GM21390 (cell line): ENCODE results near the gene OR2A2.

Source experiments
- ATAC-seq: cut with Tn5 transposase; IDR thresholded peaks from one replicate; pipeline ENCODE4 v1.9.1; 2021; ENCODE audit not compliant: unreplicated experiment

Gene OR2A2

DNA sequence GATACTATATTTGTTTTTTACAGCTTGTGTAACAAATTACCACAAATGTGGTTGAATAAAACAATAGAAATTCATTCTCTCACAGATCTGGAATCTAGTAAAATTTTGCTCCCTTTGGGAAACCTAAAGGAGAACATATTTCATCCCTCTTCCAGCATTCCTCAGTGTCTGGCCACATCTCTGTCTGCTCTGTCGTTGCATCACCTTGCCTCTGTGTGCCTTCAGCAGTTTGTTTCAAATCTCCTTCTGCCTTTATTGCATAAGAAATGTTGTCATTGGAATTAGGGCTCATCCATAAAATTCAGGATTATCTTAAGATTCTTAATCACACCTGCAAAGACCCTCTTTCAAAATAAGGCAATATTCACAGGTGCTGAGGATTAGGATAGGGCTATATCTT lies 28.1 kb downstream of the OR2A2 start:
- no peak for ATAC-seq

DNA sequence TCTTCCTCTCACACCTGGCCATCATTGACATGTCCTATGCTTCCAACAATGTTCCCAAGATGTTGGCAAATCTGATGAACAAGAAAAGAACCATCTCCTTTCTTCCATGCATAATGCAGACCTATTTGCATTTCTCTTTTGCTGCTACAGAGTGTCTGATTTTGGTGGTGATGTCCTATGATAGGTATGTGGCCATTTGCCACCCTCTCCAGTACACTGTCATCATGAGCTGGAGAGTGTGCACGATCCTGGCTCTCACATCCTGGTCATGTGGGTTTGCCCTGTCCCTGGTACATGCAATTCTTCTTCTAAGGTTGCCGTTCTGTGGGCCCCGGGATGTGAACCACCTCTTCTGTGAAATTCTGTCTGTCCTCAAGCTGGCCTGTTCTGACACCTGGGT lies 32.8 kb downstream of the OR2A2 start:
- ATAC-seq = no peak

DNA sequence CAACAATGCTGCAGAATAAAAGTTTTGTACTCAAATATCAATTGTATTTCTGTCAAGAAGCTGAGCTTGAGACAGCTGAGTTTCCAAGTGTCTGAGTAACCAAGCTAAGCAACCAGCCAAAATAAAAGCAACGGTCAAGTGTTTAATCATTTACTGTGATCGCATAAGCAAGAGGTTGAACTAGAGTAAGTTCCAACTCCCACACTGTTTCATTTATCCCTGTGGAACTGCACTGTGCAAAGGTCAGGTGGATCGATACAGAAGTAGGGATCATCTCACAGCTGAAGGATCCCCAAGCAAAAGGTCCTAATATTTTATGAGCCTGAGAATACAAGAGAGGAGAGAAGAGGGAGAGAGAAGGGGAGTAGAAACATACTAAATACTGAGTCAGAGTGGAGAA lies 35.0 kb downstream of the OR2A2 start:
- no peak for ATAC-seq

DNA sequence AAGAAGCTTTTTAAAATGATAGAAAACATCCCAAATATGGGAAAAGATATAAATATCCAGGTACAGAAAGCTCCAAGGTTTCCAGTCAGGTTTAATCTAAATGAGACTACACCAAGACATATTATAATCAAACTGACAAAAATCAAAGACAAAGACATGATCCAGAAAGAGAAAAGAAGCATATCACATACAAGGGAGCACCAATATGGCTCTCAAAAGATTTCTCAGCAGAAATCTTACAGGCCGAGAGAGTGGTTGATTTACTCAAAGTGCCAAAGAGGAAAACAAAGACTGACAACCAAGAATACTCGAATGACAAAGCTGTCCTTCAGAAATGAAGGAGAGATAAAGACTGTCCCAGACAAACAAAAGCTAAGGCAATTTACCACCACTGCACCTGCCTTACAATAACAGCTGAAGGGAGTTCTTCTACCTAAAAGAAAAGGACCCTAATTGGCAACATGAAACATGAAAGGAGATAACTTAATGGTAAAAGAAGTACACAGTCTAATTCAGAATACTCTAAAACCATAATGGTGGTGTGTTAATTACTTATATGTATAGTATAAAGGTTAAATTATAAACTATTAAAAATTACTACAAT lies 38.9 kb downstream of the OR2A2 start:
- ATAC-seq = no peak

DNA sequence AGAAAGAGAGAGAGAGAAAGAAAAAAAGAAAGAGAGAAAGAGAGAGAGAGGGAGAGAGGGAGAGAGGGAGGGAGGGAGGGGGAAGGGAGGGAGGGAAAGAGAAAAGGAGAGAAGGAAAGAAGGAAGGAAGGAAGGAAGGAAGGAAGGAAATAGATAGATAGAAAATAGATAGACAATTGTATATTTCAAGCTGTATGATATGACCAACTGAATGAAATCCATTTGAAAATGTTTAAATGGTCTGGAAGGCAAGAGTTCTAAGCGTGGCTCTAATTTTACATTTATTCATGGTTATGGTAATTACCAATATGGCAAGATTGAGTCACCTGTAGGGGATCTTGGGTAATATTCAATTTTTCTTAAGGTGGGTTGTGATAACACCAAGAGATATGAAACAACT lies 49.5 kb downstream of the OR2A2 start:
- ATAC-seq = no peak
